WTC11 (cell line): ENCODE results near the gene MORN1.

ENCODE experiments used
- CREB1 ChIP-seq: sonication (generic); formaldehyde crosslinking; IDR thresholded peaks from 2 replicates; pipeline ENCODE4 v1.8.0; 2023; ENCODE audit warnings: mild to moderate bottlenecking, missing genetic modification reagents
- CREM ChIP-seq: sonication (generic); formaldehyde crosslinking; IDR thresholded peaks from 2 replicates; pipeline ENCODE4 v1.8.1; 2022; ENCODE audit warnings: mild to moderate bottlenecking, missing genetic modification reagents, moderate library complexity
- CTCF ChIP-seq: fragments of 200-600 bp; IDR thresholded peaks from 2 replicates; pipeline ENCODE4 v1.8.0; 2022; ENCODE audit warnings: antibody characterized with exemption
- NR2C2 ChIP-seq: sonication (generic); formaldehyde crosslinking; IDR thresholded peaks from 2 replicates; pipeline ENCODE4 v1.8.0; 2022; ENCODE audit warnings: mild to moderate bottlenecking, missing genetic modification reagents
- RORB ChIP-seq: fragments of 250-450 bp; sonication (Bioruptor Pico); IDR thresholded peaks from 2 replicates; pipeline ENCODE4 v1.9.0; 2021; ENCODE audit warnings: mild to moderate bottlenecking
- TF ChIP-seq, protein P1 (sequence below): sonication (generic); formaldehyde crosslinking; IDR thresholded peaks from 2 replicates; pipeline ENCODE4 v1.8.1; 2022; ENCODE audit warnings: missing genetic modification reagents, borderline replicate concordance

DNA sequence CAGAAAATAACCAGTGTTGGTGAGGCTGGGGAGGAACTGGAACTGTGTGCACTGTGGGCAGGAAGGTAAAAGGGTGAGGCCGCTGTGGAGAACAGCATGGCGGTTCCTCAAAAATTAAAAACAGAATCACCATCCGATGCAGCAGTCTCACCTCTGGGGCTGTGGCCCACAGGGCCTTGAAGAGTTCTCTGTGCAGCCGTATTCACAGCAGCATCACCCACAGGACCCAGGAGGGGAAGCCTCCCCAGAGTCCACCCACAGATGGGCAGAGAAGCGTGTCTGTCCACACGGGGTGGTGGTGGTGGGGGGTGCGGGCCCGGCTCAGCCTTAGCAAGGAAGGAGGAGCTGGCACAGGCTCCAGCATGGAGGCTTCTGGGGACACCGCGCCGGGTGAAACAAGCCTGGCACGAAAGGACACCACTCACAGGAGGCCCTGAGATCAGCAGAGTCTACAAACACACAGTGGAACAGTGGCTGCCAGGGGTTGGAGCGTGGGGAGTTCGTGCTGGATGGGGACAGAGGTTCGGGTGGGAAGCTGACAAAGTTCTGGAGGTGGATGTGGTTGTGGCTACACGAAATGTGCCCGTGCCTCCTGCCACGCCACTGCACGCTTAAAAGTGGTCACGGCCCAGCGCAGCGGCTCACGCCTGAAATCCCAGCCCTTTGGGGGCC lies 11.5 kb downstream of the MORN1 start:
- no peak for TF ChIP-seq CTCF
- no peak for TF ChIP-seq RORB
- TF ChIP-seq, protein P1, sequence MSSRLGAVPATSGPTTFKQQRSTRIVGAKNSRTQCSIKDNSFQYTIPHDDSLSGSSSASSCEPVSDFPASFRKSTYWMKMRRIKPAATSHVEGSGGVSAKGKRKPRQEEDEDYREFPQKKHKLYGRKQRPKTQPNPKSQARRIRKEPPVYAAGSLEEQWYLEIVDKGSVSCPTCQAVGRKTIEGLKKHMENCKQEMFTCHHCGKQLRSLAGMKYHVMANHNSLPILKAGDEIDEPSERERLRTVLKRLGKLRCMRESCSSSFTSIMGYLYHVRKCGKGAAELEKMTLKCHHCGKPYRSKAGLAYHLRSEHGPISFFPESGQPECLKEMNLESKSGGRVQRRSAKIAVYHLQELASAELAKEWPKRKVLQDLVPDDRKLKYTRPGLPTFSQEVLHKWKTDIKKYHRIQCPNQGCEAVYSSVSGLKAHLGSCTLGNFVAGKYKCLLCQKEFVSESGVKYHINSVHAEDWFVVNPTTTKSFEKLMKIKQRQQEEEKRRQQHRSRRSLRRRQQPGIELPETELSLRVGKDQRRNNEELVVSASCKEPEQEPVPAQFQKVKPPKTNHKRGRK (CRISPR knock-in tag): no peak
- no peak for TF ChIP-seq NR2C2
- no peak for TF ChIP-seq CREM (CRISPR knock-in tag)
- TF ChIP-seq CREB1 (CRISPR knock-in tag): no peak
